GM18508 (cell line): ENCODE results near the gene SPAG17.

Experiments used
- ATAC-seq: cut with Tn5 transposase; IDR thresholded peaks from one replicate; pipeline ENCODE4 v1.9.1; 2021; ENCODE audit warnings: moderate number of reproducible peaks; ENCODE audit not compliant: insufficient read depth, unreplicated experiment

SPAG17 gene

GRCh38 chr1:118123116-118123839, 61.8 kb downstream of the SPAG17 start:
- ATAC-seq = no peak

- no peak for ATAC-seq
Observed at GRCh38 chr1:118122234-118123004, 62.6 kb downstream of the SPAG17 start.

GRCh38 chr1:118118873-118119463, 66.1 kb downstream of the SPAG17 start:
- no peak for ATAC-seq

GRCh38 chr1:118118469-118118868, 66.6 kb downstream of the SPAG17 start:
- no peak for ATAC-seq

GRCh38 chr1:118117521-118117920, 67.5 kb downstream of the SPAG17 start:
- ATAC-seq = no peak

GRCh38 chr1:118116909-118117308, 68.1 kb downstream of the SPAG17 start:
- ATAC-seq = no peak

- ATAC-seq = no peak
Observed at GRCh38 chr1:118116401-118116800, 68.6 kb downstream of the SPAG17 start.

- no peak for ATAC-seq
Observed at GRCh38 chr1:118115567-118116295, 69.3 kb downstream of the SPAG17 start.

- no peak for ATAC-seq
Observed at GRCh38 chr1:118113261-118113660, 71.8 kb downstream of the SPAG17 start.

- no peak for ATAC-seq
Observed at GRCh38 chr1:118110580-118110979, 74.4 kb downstream of the SPAG17 start.

- ATAC-seq = no peak
Observed at GRCh38 chr1:118104951-118105350, 80.1 kb downstream of the SPAG17 start.

- ATAC-seq = no peak
Observed at GRCh38 chr1:118102445-118102844, 82.6 kb downstream of the SPAG17 start.

- no peak for ATAC-seq
Observed at GRCh38 chr1:118101999-118102398, 83.0 kb downstream of the SPAG17 start.

- ATAC-seq = no peak
Observed at GRCh38 chr1:118101515-118101844, 83.5 kb downstream of the SPAG17 start.

- ATAC-seq = no peak
Observed at GRCh38 chr1:118100686-118101514, 84.1 kb downstream of the SPAG17 start.

GRCh38 chr1:118099686-118100085, 85.3 kb downstream of the SPAG17 start:
- ATAC-seq = no peak

- no peak for ATAC-seq
Observed at GRCh38 chr1:118097622-118098348, 87.2 kb downstream of the SPAG17 start.

GRCh38 chr1:118093017-118093416, 92.0 kb downstream of the SPAG17 start:
- no peak for ATAC-seq

- ATAC-seq = no peak
Observed at GRCh38 chr1:118090130-118090529, 94.9 kb downstream of the SPAG17 start.
